ENCODE measurements around the gene FBXL17.

FBXL17 gene

DNA sequence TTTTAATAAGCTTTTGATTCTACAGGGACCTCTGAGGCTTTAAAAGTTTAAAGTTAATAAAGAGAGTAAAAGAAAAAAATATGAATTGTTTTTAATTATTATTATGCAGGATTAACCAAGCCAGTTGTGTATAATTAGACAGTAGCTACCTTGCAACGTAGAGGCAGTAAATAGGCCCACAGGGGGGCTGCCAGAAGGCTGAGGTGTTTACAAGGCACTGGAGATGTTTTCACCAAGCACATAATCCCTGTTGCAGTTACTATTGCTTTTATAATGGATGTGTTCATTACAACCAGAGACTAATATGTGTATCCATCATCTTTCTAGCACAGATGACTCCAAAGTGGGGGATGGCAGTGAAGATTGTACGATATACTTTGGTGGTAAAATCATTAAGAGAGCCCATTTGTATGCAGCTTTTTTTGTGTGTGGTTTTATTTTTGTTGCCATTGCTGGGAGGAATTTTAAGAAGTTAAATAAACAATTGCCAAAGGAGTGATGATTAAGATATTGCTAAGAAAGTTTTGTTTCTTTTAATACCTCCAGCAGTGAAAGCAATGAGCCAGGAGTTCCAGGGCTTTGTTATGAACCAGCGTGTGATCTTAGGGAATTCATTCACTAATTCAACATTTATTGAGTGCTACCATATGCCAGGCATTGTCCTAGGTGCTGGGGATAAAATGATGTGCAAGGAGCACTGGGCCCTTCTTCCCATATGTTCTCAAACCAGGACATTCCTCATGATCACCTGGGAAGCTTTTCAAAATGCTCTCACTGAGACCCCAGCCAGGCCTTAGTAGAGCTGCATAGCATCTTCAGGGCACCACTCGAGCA, 572.5 kb downstream of the FBXL17 start:
- Histone ChIP-seq H2AFZ (ENCODE audit: low read depth, low read length, severe bottlenecking) (no peak overlapping the region), H3F3A (ENCODE audit: insufficient read depth) (no peaks in the 10 kb centered on the region), H3K4me2 (ENCODE audit: low read depth, low read length, poor library complexity, severe bottlenecking) (no peak overlapping the region), H3K9ac (ENCODE audit: low read length) (no peak overlapping the region), H3K27ac (ENCODE audit: low read depth, low read length) (no peak overlapping the region), H4K20me1 (ENCODE audit: low read depth, low read length) (no peaks in the 10 kb centered on the region), H3K36me3 (ENCODE audit: low read length) (no peaks in the 10 kb centered on the region), H3K9me3 (ENCODE audit: insufficient read depth, low read length) (no peaks in the 10 kb centered on the region), H3K4me3 (ENCODE audit: insufficient read depth, low read length, poor library complexity, severe bottlenecking) (no peak overlapping the region), H3K79me2 (ENCODE audit: insufficient read depth, low read length) (no peaks in the 10 kb centered on the region), H3K27me3 (ENCODE audit: low read length) (no peaks in the 10 kb centered on the region), H3K9me2 (replicated peaks; ENCODE audit: insufficient read depth, low read length) (no peaks in the 10 kb centered on the region)
- TF ChIP-seq, protein P1, sequence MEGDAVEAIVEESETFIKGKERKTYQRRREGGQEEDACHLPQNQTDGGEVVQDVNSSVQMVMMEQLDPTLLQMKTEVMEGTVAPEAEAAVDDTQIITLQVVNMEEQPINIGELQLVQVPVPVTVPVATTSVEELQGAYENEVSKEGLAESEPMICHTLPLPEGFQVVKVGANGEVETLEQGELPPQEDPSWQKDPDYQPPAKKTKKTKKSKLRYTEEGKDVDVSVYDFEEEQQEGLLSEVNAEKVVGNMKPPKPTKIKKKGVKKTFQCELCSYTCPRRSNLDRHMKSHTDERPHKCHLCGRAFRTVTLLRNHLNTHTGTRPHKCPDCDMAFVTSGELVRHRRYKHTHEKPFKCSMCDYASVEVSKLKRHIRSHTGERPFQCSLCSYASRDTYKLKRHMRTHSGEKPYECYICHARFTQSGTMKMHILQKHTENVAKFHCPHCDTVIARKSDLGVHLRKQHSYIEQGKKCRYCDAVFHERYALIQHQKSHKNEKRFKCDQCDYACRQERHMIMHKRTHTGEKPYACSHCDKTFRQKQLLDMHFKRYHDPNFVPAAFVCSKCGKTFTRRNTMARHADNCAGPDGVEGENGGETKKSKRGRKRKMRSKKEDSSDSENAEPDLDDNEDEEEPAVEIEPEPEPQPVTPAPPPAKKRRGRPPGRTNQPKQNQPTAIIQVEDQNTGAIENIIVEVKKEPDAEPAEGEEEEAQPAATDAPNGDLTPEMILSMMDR (IDR thresholded peaks at IDR 0.05; ENCODE audit: insufficient read depth, low read length, poor library complexity, severe bottlenecking) = no peak
- no peak for TF ChIP-seq EZH2phosphoT487 (conservative IDR thresholded peaks at IDR 0.05; ENCODE audit: low read length)

All from SU-DHL-6 (cell line).